Stimulated activated CD4-positive, alpha-beta T cell treated with anti-CD3 and anti-CD28 coated beads, Interleukin-4, amount 100 ng/mL, for 4 hours (primary cell): Measurements from ENCODE around the gene SLC27A2.
A peak's percentile ranks its signal among the peaks of the same experiment; 100 is the strongest.

Source experiments
- DNase-seq, 2 experiments: peaks; one replicate each; pipeline ENCODE4 v3.0.0-alpha.2; 2020

SLC27A2 gene

DNA sequence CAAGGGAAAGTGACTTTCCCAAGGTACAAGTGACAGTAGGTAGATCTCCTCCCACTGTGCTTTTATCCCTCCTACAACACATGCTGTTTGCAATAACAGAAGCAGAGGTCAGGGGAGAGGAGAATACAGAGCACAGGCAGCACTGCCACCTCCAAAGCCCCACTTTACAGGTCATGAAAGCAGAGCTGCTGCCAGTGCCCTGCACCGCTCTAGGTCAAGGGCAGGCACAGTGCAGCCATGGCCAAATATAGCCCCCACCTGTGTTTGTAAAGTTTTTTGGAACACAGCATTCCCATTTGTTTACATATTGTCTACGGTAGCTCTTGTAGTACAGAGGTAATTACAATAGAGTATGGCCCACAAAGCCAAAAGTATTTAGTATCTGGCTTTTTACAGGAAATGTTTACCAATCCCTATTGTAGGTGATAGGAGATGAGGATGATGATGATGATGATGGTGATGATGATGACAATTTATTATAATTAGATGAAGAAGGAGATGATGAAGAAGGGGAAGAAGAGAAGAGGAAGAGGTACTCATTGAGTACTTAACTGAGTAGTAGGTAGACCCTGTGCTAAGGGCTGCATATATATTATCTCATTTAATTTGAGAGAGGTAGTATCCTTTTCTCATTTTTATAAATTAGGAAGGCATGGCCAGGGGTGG is 63.1 kb downstream of the SLC27A2 start:
- DNase-seq = no peak

DNA sequence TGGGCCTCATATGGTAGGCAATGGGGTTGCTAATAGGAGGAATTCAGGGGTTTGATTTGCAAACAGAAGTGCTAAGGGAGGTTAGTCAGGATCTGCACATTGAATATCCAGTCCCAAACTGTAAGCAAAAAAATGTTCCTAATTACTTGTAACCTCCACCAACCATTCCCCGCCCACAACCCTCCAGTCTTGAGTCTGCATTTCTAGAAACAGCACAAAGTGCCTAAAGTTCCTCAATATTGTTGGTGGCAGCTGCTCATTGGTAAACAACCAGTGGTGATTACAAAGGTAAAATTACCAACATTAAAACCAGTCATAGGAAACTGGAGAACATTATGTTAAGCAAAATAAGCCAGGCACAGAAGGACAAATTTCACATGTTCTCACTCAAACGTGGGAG is 64.6 kb downstream of the SLC27A2 start:
- DNase-seq = no peak

DNA sequence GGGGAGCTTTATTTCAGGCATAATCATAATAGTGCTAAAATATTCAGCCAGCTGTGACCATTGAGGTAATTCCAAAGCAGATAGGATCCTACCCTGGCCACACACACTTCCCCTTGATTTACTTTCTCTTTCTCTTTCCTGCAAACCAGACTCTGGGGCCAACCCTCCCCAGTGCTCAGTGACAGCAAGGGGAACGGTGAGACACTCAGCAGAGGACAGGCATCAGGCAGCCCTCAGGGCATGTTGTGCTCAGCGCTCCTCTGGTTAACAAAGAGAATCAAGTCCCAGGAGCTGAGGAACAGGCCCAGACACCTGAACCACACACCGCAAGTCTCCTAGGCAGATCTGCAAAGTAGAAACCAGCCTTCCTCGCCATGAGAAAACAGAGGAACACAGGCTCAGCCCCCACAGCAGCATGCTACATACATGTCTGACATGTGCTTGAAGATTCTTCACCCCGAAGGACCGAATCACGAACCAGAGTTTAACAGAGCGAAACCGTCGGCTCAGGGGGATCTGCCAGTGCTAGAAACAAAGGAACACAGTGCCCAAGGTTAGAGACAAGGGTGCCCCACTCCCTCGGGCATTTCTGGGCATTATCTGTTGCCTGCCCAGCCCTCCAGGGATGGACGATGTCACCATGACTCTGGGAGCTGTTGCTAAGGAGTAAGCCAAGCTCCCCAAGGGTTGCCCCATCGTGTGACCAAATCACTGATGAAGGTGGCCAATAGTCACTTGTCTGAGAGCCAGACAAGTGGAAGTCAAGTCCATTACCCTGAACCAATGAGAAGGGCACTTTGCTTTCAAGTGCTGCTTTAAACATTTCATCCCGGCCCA is 66.0 kb downstream of the SLC27A2 start:
- peak; percentile 39 to 63 for DNase-seq

DNA sequence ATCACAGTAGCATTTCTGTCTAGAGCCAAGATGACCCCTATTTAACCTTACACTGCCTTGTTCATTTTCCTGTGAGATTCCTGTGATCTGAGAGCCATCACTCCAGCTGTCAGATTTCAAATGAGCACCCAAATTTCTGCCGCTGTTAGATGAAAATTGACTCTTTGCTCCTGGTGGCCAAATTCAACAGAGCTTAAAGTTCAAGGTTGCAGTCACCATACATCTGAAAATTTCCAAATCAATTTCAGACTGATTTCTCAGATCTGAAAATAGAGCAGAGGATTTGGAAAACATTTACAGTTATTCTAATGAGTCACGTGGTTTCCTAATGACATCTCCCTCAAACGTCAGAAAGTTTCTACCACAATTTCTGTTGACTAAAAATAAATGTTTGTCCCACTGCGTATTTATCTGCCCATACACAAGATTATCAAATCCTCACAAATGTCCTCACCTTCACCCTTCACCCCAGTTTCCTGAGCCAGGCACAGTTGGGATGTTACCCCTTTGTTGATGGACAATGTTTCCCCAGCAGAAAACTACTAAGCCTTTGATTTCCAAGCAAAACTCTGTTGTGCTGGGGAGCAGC is 67.1 kb downstream of the SLC27A2 start:
- no peak for DNase-seq

DNA sequence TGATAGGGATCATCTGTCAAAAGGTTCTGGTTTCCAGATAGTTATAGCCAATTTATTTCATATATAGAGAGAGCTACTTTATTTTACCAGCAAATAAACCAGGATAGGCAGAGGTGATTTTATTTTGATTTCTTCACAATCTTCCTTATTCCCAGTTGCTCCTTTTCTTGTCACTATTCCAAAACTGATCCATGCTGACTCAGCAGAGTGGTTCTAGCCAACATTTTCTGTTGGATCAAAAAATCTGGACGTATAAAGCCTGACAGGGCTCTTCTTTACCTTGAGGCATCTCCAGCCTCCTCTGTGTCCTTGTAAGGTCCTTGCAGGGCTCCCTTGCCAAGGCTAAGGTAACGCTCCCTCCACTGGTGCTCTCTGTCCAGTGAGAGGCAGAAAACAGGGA is 67.7 kb downstream of the SLC27A2 start:
- DNase-seq = no peak

DNA sequence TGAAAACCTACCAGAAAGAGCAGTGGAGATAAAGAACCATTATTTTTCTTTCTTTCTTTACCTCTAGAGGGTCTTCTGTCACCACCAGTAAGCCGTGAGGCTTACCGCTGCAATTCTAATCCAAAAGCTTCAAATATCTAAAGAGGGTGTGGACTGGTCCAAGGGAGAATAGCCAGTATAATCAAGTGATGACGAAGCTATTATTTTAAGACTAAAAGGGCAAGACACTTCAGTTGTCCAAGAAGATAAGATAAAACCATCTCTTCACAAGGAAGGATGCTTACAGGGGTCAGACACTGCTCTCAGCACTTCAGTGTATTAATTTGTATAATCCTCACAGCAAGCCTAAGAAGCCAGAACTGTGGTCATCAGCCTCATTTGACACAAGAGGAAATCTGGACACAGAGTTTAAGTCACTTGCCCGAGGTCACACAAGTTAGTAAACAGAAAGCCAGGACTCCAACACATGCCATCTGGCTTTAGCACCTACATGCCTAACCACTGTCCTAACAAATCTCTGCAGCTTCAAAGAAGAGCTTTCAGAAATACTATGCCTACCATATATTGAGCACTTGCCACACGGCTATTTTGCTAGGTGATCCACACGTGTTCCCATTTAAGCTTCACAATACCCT is 68.9 kb downstream of the SLC27A2 start:
- no peak for DNase-seq

DNA sequence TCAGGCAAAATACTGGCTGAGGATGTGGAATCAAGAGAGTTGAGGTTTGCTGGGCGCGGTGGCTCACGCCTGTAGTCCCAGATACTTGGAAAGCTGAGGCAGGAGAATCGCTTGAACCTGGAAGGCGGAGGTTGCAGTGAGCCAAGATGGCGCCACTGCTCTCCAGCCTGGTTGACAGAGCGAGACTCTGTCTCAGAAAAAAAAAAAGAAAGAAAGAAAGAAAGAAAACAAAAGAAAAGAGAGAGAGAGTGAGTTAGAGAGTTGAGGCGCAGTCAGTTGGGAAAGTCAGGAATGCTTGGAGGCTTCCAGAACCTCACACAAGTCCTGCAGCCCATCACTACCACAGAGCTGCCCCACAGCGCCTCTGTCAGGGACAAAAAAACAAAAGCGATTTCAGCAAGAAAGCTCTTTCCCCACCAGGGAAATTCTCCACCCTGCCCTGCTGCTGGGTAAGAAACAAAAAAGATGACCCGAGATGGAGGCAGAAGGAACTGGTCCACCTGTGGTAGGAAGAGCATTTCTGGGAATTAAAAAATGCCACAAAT is 69.7 kb downstream of the SLC27A2 start:
- no peak for DNase-seq

DNA sequence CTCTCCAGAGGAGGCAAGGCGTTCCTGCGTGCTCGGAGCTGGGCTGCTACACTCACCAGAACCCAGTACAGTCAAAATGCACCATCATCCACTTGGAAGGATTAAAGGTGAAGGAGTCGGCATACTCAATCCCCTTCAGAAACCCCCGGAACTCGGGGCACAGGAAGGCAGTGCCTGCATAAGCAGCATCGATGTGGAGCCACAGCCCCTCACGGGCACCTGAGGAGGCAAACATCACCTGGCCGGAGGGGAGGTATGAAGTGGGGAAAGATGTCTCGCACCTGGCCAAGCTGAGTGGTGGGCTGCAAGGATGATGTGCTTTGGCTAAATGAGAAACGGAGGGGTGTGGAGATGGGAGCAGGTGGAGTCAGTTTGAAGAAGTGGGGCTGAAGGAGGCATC is 70.6 kb downstream of the SLC27A2 start:
- DNase-seq = no peak

DNA sequence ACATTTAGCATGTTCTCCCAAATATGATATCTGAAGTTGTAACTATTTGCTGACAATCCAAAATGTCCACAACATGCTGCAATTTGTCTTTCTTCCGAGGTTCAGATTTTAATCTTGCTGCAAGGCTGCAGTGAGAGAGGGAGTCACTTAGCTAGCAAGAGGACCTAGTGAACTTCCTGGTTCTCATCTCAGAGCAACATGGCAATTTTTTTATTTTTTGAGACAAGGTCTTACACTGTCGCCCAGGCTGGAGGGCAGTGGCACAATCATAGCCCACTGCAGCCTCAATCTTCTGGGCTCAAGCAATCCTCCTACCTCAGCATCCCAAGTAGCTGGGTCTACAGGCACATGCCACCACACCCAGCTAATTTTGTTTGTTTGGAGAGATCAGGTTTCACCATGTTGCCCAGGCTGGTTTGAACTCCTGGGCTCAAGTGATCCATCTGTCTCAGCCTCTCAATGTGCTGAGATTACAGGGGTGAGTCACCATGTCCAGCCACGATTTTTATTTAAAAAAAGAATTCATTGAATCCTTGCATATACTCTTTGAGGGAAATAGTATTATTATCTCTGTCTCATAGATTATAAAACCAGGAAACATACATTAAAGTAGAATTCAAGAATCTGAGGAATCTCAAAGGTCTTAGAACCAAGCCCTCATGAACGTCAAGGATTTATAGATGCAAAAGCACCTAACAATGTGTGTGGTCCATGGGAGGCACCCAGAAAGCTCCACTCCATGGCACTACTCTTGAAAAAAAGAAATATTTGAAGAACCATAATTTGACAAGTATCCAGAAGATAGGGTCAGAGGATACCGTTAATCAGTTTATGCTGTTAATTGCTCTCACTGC is 74.4 kb downstream of the SLC27A2 start:
- DNase-seq = no peak

DNA sequence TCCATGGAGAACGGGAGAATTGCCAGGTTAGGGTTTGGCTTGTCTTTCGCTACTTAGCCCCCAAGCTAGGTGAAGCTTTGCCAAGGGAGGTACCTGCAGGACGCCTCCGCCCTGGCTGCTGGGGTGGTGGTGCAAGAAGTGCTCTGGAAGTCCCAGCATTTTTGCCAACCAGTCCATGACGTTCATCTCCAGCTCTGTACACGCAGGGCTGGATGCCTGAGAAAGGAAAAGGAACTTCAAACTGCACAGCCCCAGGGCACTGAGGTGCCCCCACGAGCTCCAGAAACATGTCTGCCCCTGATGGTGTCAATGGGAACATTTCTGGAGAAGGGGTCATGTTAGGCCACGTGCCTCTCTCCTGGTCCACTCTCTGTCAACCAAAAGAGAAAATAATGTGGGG is 75.3 kb downstream of the SLC27A2 start:
- DNase-seq = no peak

DNA sequence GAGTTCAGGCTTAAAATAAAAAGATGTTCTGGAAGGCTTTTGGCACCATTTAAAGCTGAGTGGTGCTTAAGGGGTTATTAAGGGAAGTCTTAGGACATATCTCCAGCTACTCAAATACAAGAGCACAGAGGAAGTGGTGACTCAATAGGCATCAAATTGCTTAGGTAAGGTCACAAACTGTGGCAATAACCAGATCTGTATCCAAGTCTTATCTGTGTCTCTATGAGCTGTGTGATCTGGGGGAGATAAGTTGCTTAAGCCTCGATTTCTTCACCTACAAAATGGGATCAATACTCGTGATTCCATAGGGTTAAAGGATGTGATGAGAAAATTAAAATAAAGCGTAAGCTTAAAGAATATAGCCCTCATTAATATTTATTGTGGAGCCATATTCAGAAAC is 75.9 kb downstream of the SLC27A2 start:
- DNase-seq = no peak

DNA sequence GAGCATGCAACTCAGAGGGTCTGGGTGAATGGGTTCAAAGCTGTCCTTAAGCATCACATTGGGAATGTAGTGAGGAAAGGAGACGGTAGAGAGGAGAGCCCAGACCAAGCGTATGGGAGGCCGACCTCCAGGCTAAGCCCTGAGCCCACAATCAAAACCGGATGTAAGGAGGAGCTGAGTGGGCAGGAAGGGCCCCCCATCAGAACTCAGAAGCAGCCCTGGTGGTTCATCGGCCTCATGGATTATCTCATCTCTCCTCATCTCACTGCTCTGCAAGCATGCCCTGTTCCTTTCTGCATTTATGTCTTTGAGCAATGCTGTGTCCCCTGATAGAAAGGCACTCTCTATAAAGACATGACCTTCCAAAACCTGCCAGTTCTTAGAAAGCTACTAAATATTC is 77.3 kb downstream of the SLC27A2 start:
- DNase-seq = no peak

DNA sequence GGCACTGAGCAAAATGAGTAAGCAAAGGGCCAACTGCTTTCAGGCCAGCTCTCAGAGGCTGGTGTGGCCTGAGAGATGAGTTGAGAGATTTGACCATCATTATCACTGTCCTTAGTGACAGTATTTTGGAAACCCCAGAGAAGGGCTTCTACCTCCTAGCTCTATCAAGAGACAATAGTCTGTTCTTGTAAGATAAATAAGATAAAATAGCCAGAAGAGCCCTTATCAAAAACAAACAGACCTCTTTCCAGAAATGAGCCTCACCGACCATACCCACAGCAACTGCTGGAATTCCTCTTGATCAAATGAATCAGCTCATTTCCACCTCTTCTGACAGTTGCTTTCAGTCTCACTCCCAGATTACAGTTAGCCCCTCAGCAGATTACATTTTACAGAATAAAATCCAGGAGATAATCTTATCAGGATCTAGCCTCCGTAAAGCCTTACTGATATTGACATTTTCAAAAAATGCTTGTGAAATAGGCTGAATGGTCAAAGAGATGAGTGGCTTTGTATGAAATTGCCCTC is 79.0 kb downstream of the SLC27A2 start:
- no peak for DNase-seq

DNA sequence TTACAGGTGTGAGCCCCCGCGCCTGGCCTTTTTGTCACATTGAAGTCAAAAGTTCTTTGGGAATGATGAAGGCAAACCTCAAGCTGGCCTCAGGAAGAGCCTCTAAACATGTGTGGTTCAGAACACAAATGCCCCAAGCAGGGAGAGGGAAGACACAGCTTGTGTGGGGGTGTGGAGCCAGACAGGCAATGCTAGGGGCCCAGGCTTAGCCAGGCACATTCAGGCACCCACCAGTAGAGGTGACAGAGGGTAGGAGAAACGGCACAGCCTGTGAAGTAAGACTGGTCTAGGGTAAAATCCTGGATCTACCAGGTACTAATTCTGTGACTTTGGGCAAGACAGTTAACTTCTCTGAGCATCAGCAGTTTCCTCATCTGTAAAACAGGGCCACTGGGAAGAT is 80.0 kb downstream of the SLC27A2 start:
- DNase-seq = peak in 1 of 2 experiments; percentile 26

DNA sequence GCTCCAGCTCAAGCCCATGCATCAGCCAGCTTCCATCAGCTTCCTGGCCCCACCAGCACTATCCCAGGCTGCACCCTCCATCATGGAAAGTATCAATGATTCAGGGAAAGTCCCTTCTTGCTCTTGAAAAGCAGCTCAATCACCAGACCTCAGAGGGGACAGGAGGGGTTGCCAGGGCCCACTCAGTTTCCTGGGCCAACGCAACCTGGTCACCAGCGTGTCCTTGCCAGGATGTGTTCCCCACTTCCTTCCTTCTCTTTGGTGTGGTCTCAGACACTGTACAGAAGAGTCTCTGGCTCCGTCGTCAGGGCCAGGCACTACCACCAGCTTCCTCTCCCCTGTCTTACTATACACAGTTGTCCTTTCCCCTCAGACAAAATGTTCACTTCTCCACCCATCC is 80.5 kb downstream of the SLC27A2 start:
- DNase-seq = peak; percentile 18 to 66

DNA sequence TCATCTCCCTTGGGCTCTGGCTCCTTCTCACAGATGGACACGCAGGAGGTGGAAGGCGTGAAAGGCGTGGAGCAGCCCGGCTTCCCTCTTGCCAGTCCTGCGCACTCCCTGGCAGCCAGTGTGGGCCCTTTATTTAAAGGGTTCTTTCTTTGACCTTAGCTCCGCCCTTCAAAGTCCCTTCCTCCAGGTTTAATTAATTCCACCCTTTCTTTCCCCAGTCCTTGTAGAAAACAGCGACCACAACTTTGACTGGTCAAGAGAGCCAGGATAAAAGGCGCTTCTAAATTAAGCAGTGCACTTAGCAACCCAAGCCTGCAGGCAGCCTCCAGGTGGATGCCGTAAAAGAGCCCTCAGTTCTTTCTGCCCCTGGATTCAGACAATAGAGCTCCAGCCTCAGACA is 83.6 kb downstream of the SLC27A2 start, which contains the start of gene HDC:
Gene HDC, minus strand, starts transcription at position 107 of the 400 bp plus-strand sequence. Its CDS starts 103 bp downstream, at position 4.
- DNase-seq = no peak

DNA sequence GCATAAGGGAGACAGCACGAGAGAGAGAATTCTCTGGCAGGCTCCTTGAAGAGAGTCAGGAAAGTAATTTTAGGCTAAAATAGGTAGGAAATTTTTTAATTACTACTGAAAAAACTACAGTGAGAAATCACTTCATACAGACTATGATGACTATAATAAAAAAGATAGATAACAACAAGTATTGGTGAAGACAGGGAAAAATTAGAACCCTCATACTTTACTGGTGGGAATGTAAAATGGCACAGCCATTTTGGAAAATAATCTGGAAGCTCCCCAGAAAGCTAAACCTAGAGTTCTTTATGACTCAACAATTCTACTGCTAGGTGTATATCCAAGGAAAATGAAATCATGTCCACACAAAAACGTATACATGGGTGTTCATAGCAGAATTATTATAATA is 85.6 kb downstream of the SLC27A2 start:
- DNase-seq = no peak

DNA sequence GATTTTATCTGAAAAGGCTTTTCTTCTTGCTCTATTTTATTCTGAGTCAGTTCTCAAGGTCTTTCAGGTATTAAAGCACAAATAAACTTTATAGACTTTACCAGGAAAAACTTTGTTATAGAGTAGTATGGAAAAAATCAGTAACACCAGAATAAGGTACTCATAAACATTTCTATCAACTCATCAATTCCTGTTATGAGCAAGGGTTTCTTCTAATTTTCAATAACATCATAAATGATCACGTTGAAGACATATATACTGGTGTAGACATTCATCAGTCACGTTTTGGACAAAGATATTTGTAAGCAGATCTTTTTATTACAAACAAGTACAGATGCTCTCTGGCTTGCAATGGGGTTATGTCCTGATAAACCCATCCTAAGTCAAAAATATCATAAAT is 93.1 kb downstream of the SLC27A2 start:
- no peak for DNase-seq

DNA sequence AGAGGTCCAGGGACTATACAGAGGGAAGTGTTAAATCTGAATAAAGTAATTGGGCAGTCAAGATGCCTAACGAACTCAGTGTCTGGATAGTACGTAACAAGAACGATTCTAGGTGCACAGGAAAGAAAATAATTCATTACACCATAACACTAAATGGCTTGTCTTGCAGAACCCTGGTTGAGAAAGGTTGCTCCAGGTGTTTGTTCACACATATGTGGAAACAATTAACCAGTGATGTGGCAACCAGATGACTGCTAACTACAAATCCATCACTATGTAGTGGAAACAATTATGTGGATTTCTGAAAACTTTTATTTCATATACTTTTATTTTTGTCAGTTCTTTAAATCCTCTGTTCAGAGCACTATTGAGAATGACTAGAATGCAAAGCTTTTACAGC is 93.9 kb downstream of the SLC27A2 start:
- no peak for DNase-seq

DNA sequence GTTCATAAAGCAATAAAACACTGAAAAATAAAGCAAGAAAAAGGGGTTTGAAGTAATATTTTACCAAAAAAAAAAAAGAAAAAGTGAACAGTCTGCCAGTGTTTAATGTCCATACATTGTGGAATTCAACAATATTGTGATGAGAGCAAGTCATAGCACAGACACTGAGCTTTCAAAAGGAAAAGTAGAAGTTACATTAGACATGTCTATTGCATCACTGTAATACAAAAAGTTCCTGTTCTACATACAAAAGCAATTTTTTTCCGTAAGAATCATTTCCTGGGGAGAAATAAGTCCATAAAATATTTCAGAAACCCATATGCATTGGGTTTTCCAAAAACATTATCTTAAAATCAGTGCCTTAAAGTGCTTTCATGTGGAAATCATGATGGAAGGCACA is 95.4 kb downstream of the SLC27A2 start:
- DNase-seq = no peak

DNA sequence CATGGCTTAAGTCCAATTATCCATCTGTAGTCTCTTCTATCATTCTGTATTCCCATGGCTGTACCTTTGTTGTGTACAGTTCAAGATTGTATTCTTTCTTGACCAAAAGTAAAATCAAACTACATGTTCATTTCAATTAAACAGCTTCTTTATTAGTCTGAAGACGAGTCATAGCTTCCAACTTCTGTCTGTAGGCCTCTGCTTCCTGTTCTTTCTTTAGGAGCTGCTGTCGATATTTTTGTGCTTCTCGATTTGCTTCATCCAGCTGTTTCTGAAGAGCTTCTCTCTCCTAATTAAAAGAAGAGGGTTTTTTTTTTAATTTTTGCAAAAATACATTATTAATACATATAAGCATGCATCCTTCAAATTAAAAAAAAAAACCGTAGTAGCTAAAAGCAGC is 96.5 kb downstream of the SLC27A2 start:
- no peak for DNase-seq

DNA sequence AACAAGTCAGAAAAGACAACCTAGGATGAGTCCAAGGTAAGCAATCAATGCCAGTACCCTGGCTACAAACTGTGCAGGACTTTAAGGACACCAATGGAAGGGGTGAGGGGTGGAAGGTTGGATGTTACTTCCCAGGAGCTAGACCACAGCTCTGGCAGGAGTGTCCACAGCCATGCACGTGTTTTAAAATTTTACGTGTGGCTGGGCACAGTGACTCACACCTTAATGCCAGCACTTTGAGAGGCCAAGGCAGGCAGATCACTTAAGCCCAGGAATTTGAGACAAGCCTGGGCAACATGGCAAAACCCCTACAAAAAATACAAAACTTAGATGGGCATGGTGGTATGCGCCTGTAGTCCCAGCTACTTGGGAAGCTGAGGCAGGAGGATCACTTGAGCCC is 98.3 kb downstream of the SLC27A2 start:
- DNase-seq = no peak
